ENCODE results near the gene UMAD1.
A peak's percentile ranks its signal among the peaks of the same experiment; 100 is the strongest.

UMAD1 gene

GRCh38 chr7:7848246-7848645 lies 207.7 kb downstream of the UMAD1 start:
- no peak for DNase-seq

DNA sequence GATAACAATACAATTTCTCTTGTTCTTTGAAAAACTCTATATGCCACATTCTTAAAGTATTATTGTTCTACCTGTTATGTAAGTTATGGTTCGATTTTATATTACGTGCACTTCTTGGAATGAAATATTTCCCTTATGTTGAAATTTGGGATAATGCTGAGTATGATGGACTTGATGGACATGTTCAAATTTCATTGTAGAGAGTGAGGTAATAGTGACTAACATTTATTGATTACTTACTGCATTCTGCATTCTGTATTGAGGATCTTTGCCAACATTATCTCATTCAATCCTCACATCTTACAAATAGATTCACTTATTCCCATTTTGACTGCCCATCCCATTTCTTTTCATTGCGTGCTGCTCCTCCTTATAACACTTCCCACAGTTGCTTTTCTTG lies 208.3 kb downstream of the UMAD1 start:
- no peak for DNase-seq

GRCh38 chr7:7850150-7850549 lies 209.6 kb downstream of the UMAD1 start:
- DNase-seq: no peak

- DNase-seq: peak; percentile 59
Observed at GRCh38 chr7:7851381-7851780, 210.8 kb downstream of the UMAD1 start.

GRCh38 chr7:7851991-7852390 lies 211.4 kb downstream of the UMAD1 start:
- no peak for DNase-seq

DNA sequence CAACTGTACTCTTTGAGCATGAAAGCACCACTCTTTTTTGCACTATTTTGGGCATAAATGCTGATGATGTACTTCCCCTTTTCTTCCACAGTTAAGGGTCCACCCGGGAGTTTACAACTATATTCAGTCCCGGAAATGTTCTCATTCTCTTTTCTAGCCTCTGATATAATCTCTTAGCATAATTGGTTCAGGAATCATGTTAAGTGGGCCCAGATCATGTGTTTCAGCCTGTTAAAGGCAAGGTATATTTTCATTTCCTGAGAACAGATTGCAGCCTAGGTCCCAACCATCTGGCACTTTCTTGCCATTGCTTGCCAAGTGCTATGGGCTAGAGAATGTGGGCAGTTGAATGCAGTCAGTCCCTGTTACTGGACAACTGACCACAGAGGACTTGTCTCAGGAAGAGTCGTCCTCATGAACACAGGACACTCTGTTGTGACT lies 216.6 kb downstream of the UMAD1 start:
- DNase-seq: peak; percentile 81

- DNase-seq: no peak
Observed at GRCh38 chr7:7858559-7858958, 218.0 kb downstream of the UMAD1 start.

- DNase-seq: no peak
Observed at GRCh38 chr7:7859411-7859810, 218.9 kb downstream of the UMAD1 start.

- no peak for DNase-seq
Observed at GRCh38 chr7:7861211-7861633, 220.7 kb downstream of the UMAD1 start.

- DNase-seq: no peak
Observed at GRCh38 chr7:7862393-7862792, 221.8 kb downstream of the UMAD1 start.

DNA sequence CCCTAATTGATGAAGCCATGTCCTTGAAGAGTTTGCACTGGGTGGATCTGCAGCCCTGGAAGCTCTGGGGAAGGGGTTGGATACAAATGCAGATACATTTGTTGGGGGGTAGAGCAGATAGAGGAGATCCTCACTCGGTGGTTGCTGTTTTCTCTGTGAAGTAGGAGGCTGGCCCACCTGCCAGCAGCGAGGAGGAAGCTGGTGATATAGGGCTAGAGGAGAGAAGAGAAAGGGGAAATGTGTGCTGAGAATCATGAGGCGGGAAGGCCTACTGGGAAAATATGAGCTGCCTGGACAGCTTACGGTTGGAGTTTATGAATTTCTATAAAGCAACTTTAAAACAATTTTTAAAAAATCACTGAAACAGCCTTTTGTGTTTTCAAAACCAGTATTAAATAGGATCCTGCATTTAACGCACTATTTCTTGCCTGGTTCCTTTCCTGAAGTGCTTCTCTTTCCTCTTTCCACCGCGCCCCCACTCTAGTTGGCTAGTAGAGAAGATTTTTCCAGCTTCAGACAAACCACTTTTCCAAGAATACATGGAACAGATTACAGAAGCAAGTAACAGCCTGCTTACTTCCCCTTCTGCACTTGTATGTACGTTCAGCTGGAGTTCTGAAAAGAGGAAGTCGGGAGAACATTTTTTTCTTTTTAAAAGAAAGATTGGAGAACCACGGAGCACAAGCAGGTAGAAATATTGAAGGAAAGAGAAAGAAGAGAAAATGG lies 227.5 kb downstream of the UMAD1 start:
- peak; percentile 81 for DNase-seq

GRCh38 chr7:7868572-7868899 lies 228.0 kb downstream of the UMAD1 start:
- no peak for DNase-seq

DNA sequence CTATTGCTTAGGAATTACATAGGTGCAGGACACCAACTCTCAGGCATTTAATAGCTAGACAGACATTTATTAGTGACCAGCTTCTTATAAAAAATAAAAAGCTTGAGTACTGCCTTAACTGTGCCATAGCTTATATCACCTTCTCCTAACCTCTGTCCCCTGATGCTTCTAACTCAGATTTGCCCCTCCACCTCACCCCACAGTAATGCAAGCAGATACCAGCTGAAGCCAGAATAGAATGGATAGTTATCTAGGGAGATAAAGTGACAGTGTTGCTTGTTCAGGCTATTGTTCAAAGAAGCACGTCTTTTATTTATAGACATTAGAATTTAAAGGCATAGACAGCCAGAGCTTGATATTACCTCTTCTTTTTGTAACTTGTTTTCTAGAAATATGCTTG lies 228.5 kb downstream of the UMAD1 start:
- DNase-seq: peak; percentile 56

DNA sequence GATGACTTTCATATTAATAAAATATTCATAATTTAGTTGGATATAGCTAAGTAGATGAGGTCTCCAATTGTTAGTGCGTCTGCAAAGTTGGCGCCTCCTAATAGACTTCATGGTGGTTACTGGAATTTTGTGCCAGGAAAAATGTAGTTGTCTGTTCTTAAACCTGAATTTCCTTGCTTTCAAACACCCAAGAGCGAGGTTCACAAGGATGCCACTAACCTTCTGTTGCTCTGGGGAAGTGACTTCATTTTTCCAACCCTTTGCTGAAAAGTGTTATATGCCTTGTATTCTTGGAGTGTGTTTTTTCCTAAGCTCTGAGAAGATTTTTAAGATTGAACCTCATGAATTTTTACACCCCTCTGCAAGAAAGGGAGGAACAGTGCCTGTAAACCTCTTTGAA lies 229.1 kb downstream of the UMAD1 start:
- no peak for DNase-seq

DNA sequence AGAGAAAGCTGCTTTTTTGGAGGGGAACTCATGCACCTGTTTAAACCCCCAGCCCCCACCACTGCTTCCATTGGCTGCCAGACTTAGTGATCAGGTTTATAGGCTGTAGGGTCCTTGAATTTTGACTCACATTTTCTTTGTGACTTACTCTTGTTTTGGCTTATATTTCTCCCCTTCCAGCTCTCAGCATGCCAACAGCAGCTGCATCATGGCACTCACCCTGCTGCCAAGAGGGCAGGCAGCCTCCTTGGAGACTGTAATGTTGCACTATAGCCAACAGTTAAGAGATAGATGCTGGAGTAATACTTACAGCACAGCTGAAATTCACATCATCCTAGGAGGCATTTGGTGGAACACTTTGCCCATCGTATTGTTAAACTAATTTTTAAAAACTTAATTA lies 230.0 kb downstream of the UMAD1 start:
- no peak for DNase-seq

DNA sequence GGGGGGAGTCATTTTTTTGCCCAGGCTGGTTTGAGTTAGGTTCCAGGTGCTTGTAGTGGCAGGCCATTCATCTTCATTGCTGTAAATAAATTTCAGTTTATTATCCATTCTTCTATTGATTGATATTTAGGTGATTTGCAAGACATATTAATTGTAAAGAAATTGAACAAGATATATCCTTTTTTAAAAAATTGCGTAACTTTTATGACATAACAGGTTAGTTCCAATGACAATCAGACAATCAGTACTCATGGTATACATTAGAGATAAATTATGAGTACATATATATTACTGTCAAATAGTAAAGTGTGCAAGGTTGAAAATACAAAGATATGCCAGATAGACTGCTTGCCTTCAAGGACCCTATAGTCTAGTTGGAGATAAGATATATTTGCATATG lies 235.9 kb downstream of the UMAD1 start:
- DNase-seq: no peak

GRCh38 chr7:7881581-7881980 lies 241.0 kb downstream of the UMAD1 start:
- DNase-seq: no peak

DNA sequence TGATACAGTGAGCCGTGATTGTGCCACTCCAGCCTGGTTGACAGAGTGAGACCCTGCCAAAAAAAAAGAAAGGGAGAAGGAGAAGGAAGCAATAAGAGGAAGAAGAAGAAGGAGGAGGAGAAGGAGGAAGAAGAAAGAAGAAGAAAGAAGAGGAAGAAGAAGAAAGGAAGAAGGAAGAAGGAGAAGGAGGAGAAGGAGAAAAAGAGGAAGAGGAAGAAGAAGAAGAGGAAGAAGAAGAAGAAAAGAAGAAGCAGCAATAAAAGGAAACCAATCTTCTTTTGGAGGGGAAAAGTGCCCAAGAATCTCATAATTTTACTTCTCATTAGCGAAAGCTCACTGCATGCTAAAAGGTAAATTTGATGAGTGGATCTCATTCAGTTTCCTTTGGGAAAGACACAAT lies 242.3 kb downstream of the UMAD1 start:
- no peak for DNase-seq

DNA sequence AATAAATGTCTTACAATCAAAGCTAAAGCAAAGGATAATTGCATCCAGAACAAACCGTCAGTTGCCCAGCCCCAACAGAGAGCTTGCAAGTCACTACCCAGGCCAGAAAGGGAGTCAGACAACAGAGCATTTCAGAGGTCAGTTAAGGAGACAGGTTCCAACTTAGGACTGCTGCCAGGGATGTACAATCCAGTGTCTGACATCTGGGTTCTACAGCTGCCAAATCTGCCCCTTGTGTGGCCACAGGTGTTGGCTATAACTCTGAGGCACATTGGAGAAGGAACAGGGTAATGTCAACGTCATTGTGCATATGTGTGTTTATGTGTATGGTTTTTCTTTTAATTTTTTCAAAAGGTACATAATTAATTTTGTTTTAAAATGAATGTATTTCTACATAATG lies 242.8 kb downstream of the UMAD1 start:
- DNase-seq: no peak

GRCh38 chr7:7884855-7885254 lies 244.3 kb downstream of the UMAD1 start:
- no peak for DNase-seq

- DNase-seq: peak; percentile 1
Observed at GRCh38 chr7:7889791-7890568, 249.4 kb downstream of the UMAD1 start.

DNA sequence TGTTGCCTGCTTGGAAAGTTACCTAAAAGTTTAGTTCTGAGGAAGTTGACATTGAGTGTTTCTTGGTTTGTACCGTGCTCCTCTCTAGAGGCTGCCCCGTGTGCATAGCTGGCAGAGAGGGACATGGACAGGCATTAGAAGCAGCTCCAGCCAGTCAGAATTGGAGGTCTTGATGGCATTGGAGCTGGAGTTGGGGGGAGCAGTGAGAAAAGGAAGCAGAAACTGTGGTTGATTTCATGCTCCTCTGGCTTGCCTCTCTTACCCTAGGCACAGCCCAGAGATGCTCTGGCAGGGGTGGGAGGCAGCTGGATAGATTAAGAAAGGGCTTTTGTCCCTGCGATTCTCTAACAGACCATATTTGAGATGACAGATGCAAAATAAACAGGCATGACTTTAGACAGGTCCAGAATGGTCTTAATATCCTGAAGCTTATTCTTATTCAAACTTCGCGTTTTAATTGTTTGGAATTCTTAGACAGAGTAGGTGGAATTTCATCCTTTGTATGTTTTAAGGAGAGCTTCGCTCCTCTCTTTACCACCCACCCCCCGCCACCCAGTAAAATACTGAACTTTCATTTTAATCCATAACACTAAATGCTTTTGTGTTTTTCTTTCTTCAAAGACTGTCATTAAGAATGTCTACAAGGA lies 254.6 kb downstream of the UMAD1 start:
- DNase-seq: no peak

GRCh38 chr7:7895754-7896153 lies 255.2 kb downstream of the UMAD1 start:
- no peak for DNase-seq

DNA sequence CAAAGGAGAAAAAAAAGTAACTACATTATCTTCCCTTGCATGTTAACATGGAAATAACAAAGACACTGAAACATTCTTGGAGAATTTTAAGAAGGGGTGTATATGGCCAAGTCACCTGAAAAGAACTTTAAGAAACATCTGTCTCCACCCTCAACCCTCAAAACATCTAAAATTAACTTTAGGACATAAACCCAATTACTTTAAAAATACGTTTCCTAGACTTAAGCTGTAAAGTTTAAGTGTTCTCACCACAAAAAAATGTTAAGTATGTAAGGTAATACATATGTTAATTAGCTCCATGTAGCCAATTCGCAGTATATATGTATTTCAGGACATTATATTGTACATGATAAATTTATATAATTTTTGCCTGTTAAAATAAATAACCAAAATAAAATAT lies 257.0 kb downstream of the UMAD1 start:
- DNase-seq: no peak
